AG04450 (cell line): ENCODE data around the gene KCNMB1. TPM values are rescaled to one million over a fixed set of nuclear protein-coding genes. Genes with fewer than 3 reads are reported as not detected.

Source experiments
- CTCF ChIA-PET: fragments of 300-600, 350-600 bp; formaldehyde crosslinking; extraction: SDS; loops from one replicate; lab custom pipeline; 2022; ENCODE audit warnings: antibody characterized with exemption, inconsistent platforms; lab: Charles Lee
- POLR2A ChIA-PET: fragments of 350-600 bp; formaldehyde crosslinking; extraction: SDS; loops from one replicate; lab custom pipeline; 2021; ENCODE audit warnings: antibody characterized with exemption, inconsistent platforms; lab: Yijun Ruan, JAX
- DNase-seq: peaks from one replicate; pipeline ENCODE4 v3.0.0-alpha.2; 2011; ENCODE audit warnings: low read depth, low spot score
- H3K27ac ChIP-seq: one replicate; pipeline ENCODE4 v1.5.1; 2012; ENCODE audit warnings: low read depth, low read length, control low read depth
- H3K27me3 ChIP-seq: one replicate; pipeline ENCODE4 v1.6.0; 2012; ENCODE audit warnings: low read length; ENCODE audit not compliant: control insufficient read depth, insufficient read depth
- H3K4me3 ChIP-seq: 2 replicates; pipeline ENCODE4 v1.5.1; 2011; ENCODE audit warnings: mild to moderate bottlenecking, low read depth, low read length, control low read depth
- H3K9me3 ChIP-seq: 2 replicates; pipeline ENCODE4 v1.5.1; 2012; ENCODE audit warnings: low read length; ENCODE audit not compliant: control insufficient read depth, insufficient read depth
- polyA plus RNA-seq: library from polyadenylated mRNA; depleted of rRNA; stranded (reverse); fragments of >200 nt; gene quantifications from 2 replicates; pipeline ENCODE4 v1.2.3, GENCODE V29; 2011
- TF ChIP-seq, protein P1 (sequence below): IDR thresholded peaks from 2 replicates; pipeline ENCODE4 v1.5.1; 2011; ENCODE audit warnings: low read depth, low read length, control low read depth, inconsistent platforms

Gene KCNMB1
- polyA plus RNA-seq, 1 experiment: not detected

DNA sequence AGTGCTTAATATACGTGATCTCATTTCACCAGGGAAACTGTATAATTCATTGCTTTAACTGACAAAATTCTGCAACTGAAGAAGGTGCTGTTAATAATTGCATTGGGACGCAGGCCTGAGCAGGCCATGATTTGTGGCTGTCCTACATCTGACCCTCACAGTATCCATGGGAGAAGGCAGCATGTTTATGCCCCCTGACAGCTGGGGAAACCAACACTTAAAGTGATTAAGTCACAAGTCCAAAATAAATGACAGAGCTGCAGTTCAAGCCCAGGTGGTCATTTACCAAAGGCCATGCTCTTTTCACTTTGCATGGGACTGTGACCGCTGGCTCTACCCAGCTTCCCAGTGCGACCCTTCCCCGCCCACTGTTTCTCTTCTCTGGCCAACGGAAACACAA lies 30.5 kb upstream of the KCNMB1 start:
- ChIA-PET POLR2A (no interaction called here), CTCF (interaction anchor here (0.9 to 6.9 kb wide), 6 partner anchors 15 to 320 kb away, joined by 3 to 54 read pairs (median 16); no protein-coding TSS in a partner anchor)
- peaks cover 12% of the 10 kb centered on the region for H3K27me3 ChIP-seq
- TF ChIP-seq, protein P1, sequence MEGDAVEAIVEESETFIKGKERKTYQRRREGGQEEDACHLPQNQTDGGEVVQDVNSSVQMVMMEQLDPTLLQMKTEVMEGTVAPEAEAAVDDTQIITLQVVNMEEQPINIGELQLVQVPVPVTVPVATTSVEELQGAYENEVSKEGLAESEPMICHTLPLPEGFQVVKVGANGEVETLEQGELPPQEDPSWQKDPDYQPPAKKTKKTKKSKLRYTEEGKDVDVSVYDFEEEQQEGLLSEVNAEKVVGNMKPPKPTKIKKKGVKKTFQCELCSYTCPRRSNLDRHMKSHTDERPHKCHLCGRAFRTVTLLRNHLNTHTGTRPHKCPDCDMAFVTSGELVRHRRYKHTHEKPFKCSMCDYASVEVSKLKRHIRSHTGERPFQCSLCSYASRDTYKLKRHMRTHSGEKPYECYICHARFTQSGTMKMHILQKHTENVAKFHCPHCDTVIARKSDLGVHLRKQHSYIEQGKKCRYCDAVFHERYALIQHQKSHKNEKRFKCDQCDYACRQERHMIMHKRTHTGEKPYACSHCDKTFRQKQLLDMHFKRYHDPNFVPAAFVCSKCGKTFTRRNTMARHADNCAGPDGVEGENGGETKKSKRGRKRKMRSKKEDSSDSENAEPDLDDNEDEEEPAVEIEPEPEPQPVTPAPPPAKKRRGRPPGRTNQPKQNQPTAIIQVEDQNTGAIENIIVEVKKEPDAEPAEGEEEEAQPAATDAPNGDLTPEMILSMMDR: no peak
- H3K27ac ChIP-seq: no peak overlapping the region
- no peak overlapping the region for H3K4me3 ChIP-seq
- H3K9me3 ChIP-seq: no peaks in the 10 kb centered on the region
- no peak for DNase-seq

- Histone ChIP-seq H3K27me3 (peaks cover 6% of the 10 kb centered on the region), H3K27ac (no peak overlapping the region), H3K4me3 (no peak overlapping the region), H3K9me3 (no peaks in the 10 kb centered on the region)
- TF ChIP-seq, protein P1: no peak
- CTCF ChIA-PET: interaction anchor here (0.8 to 6.9 kb wide), 6 partner anchors 15 to 318 kb away, joined by 3 to 54 read pairs (median 16); no protein-coding TSS in a partner anchor
- no peak for DNase-seq
- POLR2A ChIA-PET: no interaction called here
Observed at GRCh38 chr5:170418736-170419135, 29.6 kb upstream of the KCNMB1 start.

DNA sequence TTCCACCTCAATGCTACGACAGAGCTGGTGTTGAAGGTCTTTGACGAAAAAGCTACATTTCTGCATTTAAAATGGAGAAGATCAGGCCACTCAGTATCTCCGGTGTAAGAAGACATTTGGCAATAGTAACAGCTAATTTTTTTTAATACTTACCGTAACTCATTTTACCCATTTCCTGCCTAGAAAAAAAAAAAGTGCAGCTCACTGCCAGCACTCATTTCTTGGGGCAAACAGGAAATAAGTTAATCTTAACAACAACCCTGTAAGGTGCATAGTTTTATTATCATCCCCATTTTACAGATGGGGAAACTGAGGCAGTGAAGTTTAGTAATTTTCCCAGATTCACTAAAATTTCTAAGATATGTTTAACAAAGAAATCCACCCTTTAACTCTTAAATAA lies 27.4 kb upstream of the KCNMB1 start:
- TF ChIP-seq, protein P1: no peak
- Histone ChIP-seq H3K27me3 (no peaks in the 10 kb centered on the region), H3K9me3 (no peaks in the 10 kb centered on the region), H3K4me3 (no peak overlapping the region), H3K27ac (no peak overlapping the region)
- ChIA-PET CTCF (interaction anchor here (0.7 to 6.9 kb wide), 5 partner anchors 11 to 222 kb away, joined by 3 to 54 read pairs (median 4); no protein-coding TSS in a partner anchor), POLR2A (no interaction called here)
- DNase-seq: no peak

GRCh38 chr5:170414786-170415185 lies 25.6 kb upstream of the KCNMB1 start:
- CTCF ChIA-PET: interaction anchor here (1.3 kb wide), 1 partner anchor 20 kb away, joined by 3 read pairs; no protein-coding TSS in a partner anchor
- POLR2A ChIA-PET: no interaction called here
- no peaks in the 10 kb centered on the region for H3K27me3 ChIP-seq
- TF ChIP-seq, protein P1: no peak
- H3K27ac ChIP-seq: no peak overlapping the region
- H3K9me3 ChIP-seq: no peaks in the 10 kb centered on the region
- DNase-seq: no peak
- H3K4me3 ChIP-seq: no peak overlapping the region

DNA sequence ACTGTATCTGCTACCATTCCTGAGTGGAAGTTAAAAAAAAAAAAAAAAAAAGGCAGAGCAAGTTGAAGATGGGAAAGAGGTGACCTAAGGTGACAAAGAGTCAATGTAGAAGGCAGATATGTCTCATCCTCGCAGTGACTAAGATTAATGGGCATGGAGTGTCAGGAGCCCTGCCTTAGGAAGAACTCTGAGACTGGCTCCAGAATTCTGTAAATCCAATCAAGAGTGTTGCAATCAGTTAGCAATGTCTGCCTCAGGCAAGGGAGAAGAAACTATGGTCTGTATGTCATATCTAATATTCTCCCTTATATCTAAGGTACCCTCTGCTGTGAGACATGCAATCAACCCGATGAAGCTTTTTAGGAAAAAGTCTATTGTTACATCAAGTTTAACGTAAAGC lies 24.7 kb upstream of the KCNMB1 start:
- ChIA-PET POLR2A (no interaction called here), CTCF (no interaction called here)
- Histone ChIP-seq H3K27ac (no peak overlapping the region), H3K4me3 (no peak overlapping the region), H3K9me3 (no peaks in the 10 kb centered on the region), H3K27me3 (no peaks in the 10 kb centered on the region)
- TF ChIP-seq, protein P1: no peak
- no peak for DNase-seq
